Sigmoid colon (tissue), 7 donors: Measurements from ENCODE around the gene MRPL58. TPM values are rescaled to one million over a fixed set of nuclear protein-coding genes. Genes with fewer than 3 reads are reported as not detected.

Experiments used
- DNase-seq: peaks from one replicate; pipeline ENCODE4 v3.0.0-alpha.2; 2019
- H3K27ac ChIP-seq, 4 donors: fragments of 200-600 bp; sonication (generic); one replicate each; pipeline ENCODE4 v1.5.1; 2016 to 2019; ENCODE audit warnings: mild to moderate bottlenecking in 1 of 4
- H3K27me3 ChIP-seq, 3 donors: fragments of 200-600 bp; sonication (generic); one replicate each; pipeline ENCODE4 v1.5.1; 2019; ENCODE audit warnings: mild to moderate bottlenecking in 1 of 3
- H3K36me3 ChIP-seq, 4 donors: fragments of 200-600 bp; sonication (generic); one replicate each; pipeline ENCODE4 v1.5.1; 2016 to 2019
- H3K4me1 ChIP-seq, 4 donors: fragments of 200-600 bp; sonication (generic); one replicate each; pipeline ENCODE4 v1.5.1; 2017 to 2019
- H3K4me3 ChIP-seq, 4 donors: fragments of 200-600 bp; sonication (generic); one replicate each; pipeline ENCODE4 v1.5.1; 2017 to 2019; ENCODE audit warnings: mild to moderate bottlenecking in 2 of 4, moderate library complexity in 1 of 4
- H3K9me3 ChIP-seq, 4 donors: fragments of 200-600 bp in 3 of 4; sonication (generic) in 3 of 4; one replicate each; pipeline versions ENCODE4 v1.5.1 to v1.6.1; 2013 to 2019
- EP300 ChIP-seq, 4 donors: sonication (generic); formaldehyde crosslinking; IDR thresholded peaks; one replicate each; pipeline ENCODE4 v1.6.1; 2017; ENCODE audit warnings: antibody characterized with exemption in 4 of 4
- POLR2A ChIP-seq, 2 donors: fragments of 450-650 bp; IDR thresholded peaks; one replicate each; pipeline ENCODE4 v1.6.1; 2016; ENCODE audit warnings: antibody characterized with exemption in 2 of 2, mild to moderate bottlenecking in 2 of 2, moderate library complexity in 2 of 2
- POLR2AphosphoS5 ChIP-seq, 4 donors: sonication (generic); formaldehyde crosslinking; IDR thresholded peaks; one replicate each; pipeline ENCODE4 v1.6.1; 2017; ENCODE audit warnings: antibody characterized with exemption in 4 of 4
- WGBS, 2 donors: extraction: QIAGEN DNeasy Blood & Tissue Kit; methylation state at CpG; one replicate each; pipeline ENCODE4 v1.1.7; 2013; 5-methylcytosine and 5-hydroxymethylcytosine counted together
- intact Hi-C: fragments of 100-400 bp; cut with DNase I; formaldehyde crosslinking; loops from one replicate; pipeline ENCODE4 v1.15.1; 2023
- polyA plus RNA-seq, 3 donors: library from polyadenylated mRNA; stranded (reverse); fragments of 200-250 nt; gene quantifications; one replicate each; pipeline ENCODE4 v1.2.3, GENCODE V29; 2013
- total RNA-seq, 4 donors: library from RNA; depleted of rRNA; stranded (reverse); fragments of >200 nt; gene quantifications; one replicate each; pipeline ENCODE4 v1.1.0, GENCODE V29; 2016
- TF ChIP-seq, protein P1 (sequence below), 4 experiments: fragments of 450-650 bp in 3 of 4; fragments of 200-600 bp in 1 of 4; IDR thresholded peaks; one replicate each; pipeline ENCODE4 v1.5.1; 2016 to 2019; ENCODE audit warnings: antibody characterized with exemption in 4 of 4, mild to moderate bottlenecking in 3 of 4, moderate library complexity in 2 of 4
- donor health status: healthy with polysubstance abuse.
- donor health status: Bipolar disorder and iron deficiency.
- donor health status: healthy.

The MRPL58 gene
- total and polyA plus RNA-seq, 7 donors = 36.6 to 104 (median 56.9) TPM

DNA sequence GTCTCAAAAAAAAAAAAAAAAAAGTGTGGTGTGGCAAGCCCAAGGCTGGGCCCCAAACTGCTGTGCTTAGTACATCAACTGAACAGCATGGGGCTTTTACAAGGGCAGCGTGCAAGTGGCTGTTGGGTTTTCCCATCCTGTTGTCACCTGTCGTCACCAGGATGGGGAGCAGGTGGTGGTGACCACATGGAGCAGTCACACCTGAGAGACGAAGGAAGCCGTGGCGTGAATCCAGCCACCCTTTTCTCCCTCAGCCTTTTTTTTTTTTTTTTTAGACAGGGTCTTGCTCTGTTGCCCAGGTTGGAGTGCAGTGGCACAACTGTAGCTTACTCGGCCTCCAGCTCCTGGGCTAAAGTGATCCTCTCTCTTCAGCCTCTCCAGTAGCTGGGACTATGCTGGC, 4.1 kb upstream of the MRPL58 start:
- Histone ChIP-seq H3K27ac (no peak overlapping the region), H3K9me3 (no peaks in the 10 kb centered on the region), H3K4me3 (no peak overlapping the region), H3K4me1 (peaks cover 0 to 28% (median 24%) of the 10 kb centered on the region in 4 donors), H3K27me3 (no peaks in the 10 kb centered on the region), H3K36me3 (peaks cover 0 to 19% (median 8%) of the 10 kb centered on the region in 4 donors)
- DNase-seq = no peak
- TF ChIP-seq EP300 (IDR thresholded peaks at IDR 0.05) (no peak), POLR2A (IDR thresholded peaks at IDR 0.05) (no peak), POLR2AphosphoS5 (IDR thresholded peaks at IDR 0.05) (no peak)
- TF ChIP-seq, protein P1, sequence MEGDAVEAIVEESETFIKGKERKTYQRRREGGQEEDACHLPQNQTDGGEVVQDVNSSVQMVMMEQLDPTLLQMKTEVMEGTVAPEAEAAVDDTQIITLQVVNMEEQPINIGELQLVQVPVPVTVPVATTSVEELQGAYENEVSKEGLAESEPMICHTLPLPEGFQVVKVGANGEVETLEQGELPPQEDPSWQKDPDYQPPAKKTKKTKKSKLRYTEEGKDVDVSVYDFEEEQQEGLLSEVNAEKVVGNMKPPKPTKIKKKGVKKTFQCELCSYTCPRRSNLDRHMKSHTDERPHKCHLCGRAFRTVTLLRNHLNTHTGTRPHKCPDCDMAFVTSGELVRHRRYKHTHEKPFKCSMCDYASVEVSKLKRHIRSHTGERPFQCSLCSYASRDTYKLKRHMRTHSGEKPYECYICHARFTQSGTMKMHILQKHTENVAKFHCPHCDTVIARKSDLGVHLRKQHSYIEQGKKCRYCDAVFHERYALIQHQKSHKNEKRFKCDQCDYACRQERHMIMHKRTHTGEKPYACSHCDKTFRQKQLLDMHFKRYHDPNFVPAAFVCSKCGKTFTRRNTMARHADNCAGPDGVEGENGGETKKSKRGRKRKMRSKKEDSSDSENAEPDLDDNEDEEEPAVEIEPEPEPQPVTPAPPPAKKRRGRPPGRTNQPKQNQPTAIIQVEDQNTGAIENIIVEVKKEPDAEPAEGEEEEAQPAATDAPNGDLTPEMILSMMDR (IDR thresholded peaks at IDR 0.05) = no peak
- WGBS, 2 donors = 39 to 75% methylated on average over 6 of the region's 6 CpGs
- intact Hi-C loops = no loop called here

DNA sequence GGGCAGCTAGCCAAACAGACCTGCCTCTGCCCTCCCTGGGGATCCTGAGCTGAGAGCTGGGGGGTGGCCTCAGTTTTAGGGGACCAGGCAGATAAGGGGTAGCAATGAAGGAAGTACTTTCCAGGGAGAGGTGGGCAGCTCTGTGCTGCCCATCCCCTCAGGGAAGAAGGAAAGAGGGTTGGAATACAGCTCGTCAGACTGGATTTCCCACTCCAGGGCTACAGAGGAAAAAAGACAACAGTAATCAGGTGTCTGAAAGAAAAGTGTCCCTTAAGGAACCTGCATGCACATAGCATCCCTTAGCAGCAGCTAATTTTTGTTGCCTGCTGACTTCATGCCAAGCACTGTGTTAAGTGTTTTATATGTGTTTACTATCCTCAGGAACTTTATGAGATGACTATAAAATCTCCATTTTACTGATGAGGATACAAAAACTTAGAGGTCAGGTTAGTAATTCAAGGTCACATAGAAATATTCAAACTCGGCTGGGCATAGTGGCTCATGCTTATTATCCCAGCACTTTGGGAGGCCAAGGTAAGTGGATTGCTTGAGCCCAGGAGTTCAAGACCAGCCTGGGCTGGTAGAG, 3.2 kb upstream of the MRPL58 start:
- H3K4me1 ChIP-seq = peaks cover 0 to 34% (median 29%) of the 10 kb centered on the region in 4 donors
- intact Hi-C loops = no loop called here

DNA sequence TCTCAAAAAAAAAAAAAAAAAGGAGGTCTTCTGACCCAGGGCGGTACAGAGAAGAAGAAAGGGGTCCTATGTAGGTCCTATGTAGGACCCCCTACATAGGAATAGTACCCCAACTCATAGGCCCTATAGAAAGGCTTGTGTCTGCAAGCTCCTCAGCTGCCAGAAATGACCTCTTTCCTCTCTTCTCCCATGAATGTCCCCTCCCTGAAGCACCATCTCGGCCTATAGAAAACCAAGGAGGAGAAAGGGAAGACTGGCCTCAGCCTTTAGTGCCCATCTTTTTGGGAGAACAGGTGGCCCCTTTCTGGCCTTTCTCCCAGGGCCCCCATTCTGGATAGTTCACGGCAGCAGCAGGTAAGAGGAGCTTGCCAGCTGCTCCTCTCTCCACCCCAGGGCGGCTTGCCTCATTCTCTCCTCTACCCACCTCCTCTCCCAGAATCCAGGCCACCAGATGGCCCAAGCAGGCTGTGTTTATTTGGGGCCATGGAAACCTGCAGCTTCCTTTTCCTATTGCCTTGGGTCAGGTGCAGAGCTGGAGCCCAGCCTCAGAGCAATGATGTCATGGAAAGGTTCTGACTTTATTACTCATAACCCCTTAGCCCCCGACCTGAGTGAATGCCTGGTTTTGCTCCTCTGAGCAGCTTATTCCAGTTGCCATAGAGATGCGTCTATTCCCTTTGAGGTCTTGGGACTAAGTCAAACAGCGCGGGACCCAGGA, 1.6 kb upstream of the MRPL58 start:
- Histone ChIP-seq H3K4me1 (peaks cover 0 to 34% (median 29%) of the 10 kb centered on the region in 4 donors), H3K9me3 (no peaks in the 10 kb centered on the region), H3K36me3 (no peaks in the 10 kb centered on the region), H3K4me3 (peak overlapping the region in 2 of 4 donors; percentile 76 to 80), H3K27me3 (no peaks in the 10 kb centered on the region), H3K27ac (peak overlapping the region; percentile 93 to 99 (median 96))
- 56 to 71% methylated on average over 8 of the region's 8 CpGs for WGBS, 2 donors
- peak; percentile 90 for DNase-seq
- TF ChIP-seq POLR2AphosphoS5 (IDR thresholded peaks at IDR 0.05) (peak; percentile 23 to 79 (median 46)), POLR2A (IDR thresholded peaks at IDR 0.05) (no peak), EP300 (IDR thresholded peaks at IDR 0.05) (peak; percentile 27 to 85 (median 81))
- TF ChIP-seq, protein P1 (IDR thresholded peaks at IDR 0.05) = no peak
- intact Hi-C loops = no loop called here

More for the DNA sequence above, 3.2 kb upstream of the MRPL58 start:
- no peaks in the 10 kb centered on the region for H3K27me3 ChIP-seq
- peak overlapping the region in 2 of 4 donors; percentile 5 to 12 for H3K27ac ChIP-seq
- H3K36me3 ChIP-seq = peaks cover 0 to 10% (median 2%) of the 10 kb centered on the region in 4 donors
- TF ChIP-seq, protein P1 (IDR thresholded peaks at IDR 0.05) = no peak
- TF ChIP-seq POLR2A (IDR thresholded peaks at IDR 0.05) = no peak
- TF ChIP-seq EP300 (IDR thresholded peaks at IDR 0.05) = no peak
- peak in 1 of 4 donors; percentile 22 for TF ChIP-seq POLR2AphosphoS5 (IDR thresholded peaks at IDR 0.05)
- no peak for DNase-seq
- no peaks in the 10 kb centered on the region for H3K9me3 ChIP-seq
- 11 to 63% methylated on average over 2 of the region's 2 CpGs for WGBS, 2 donors
- no peak overlapping the region for H3K4me3 ChIP-seq

DNA sequence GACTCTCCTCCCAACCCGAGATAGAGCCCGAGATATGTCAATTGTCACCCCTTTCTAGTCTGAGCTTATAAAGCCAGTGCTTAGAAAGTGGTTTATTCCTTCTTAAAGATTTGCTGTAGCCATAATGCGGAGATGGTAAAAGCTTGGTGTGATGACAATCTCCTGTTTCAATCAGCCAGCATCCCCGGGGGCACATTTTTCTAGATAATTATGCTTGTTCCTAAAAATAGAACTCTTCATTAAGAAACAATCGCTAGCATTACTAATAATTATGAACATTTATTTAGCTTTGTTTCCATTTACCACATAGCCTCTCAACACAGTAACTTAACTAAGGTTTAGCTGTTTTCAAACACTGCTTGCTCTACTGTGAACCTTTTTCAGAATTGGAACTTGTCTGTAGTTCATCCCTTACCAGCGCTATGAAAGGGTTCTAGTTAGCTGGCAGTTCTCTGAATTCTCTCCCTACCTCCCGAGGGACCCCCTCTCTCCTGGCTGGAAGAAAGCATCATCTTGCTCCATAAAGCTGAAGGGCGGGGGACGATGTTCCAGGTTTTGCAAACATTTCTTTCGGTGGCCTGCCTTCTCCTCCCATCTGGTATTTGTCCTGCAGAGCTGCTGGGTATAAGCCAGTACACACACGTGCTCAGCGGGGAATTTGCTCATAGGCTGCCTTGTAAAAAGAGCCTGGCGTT, 922 bp upstream of the MRPL58 start:
- Histone ChIP-seq H3K27ac (peak overlapping the region; percentile 93 to 99 (median 96)), H3K4me3 (peak overlapping the region; percentile 76 to 82 (median 78)), H3K36me3 (peaks cover 0 to 2% (median 0%) of the 10 kb centered on the region in 4 donors), H3K9me3 (no peaks in the 10 kb centered on the region), H3K4me1 (peaks cover 0 to 34% (median 29%) of the 10 kb centered on the region in 4 donors), H3K27me3 (no peaks in the 10 kb centered on the region)
- WGBS, 2 donors = 41 to 49% methylated on average over 13 of the region's 13 CpGs
- DNase-seq = peak; percentile 95
- peak in 3 of 4 donors; percentile 77 to 82 (median 78) for TF ChIP-seq POLR2AphosphoS5 (IDR thresholded peaks at IDR 0.05)
- peak in 3 of 4 donors; percentile 19 to 40 (median 38) for TF ChIP-seq EP300 (IDR thresholded peaks at IDR 0.05)
- no peak for TF ChIP-seq POLR2A (IDR thresholded peaks at IDR 0.05)
- TF ChIP-seq, protein P1 (IDR thresholded peaks at IDR 0.05) = no peak
- intact Hi-C loops = loop anchor here (1.0 kb wide), 2 partner anchors 21 to 23 kb away; no protein-coding TSS in a partner anchor
